CD4-positive, CD25-positive, alpha-beta regulatory T cell (primary cell): ENCODE results near the gene FCHSD2. TPM values are rescaled to one million over a fixed set of nuclear protein-coding genes. Genes with fewer than 3 reads are reported as not detected.
A peak's percentile ranks its signal among the peaks of the same experiment; 100 is the strongest.

Experiments
- ATAC-seq, 2 donors: fragments of 150-1000 bp; cut with Tn5 transposase; one replicate each; pipeline ENCODE4 v1.10.0; 2021; ENCODE audit warnings: low read depth in 2 of 2, moderate number of reproducible peaks in 2 of 2, moderate library complexity in 1 of 2
- DNase-seq, 3 donors: peaks; one replicate each; pipeline versions ENCODE4 v3.0.0 to v3.0.0-alpha.2; 2012 to 2022; ENCODE audit warnings: mixed read lengths in 1 of 3
- H3K27ac ChIP-seq: one replicate; pipeline ENCODE4 v1.7.0; 2013; ENCODE audit warnings: mild to moderate bottlenecking, low read length; ENCODE audit not compliant: insufficient read depth, poor library complexity, severe bottlenecking
- H3K27me3 ChIP-seq: one replicate; pipeline ENCODE4 v1.7.0; 2013; ENCODE audit warnings: low read length; ENCODE audit not compliant: control insufficient read depth, insufficient read depth
- H3K36me3 ChIP-seq: one replicate; pipeline ENCODE4 v1.7.0; 2013; ENCODE audit warnings: mild to moderate bottlenecking, low read length, moderate library complexity; ENCODE audit not compliant: control insufficient read depth, insufficient read depth
- H3K4me1 ChIP-seq: 2 replicates; pipeline ENCODE4 v1.7.0; 2013; ENCODE audit warnings: mild to moderate bottlenecking, low read length; ENCODE audit not compliant: insufficient read depth, control insufficient read depth, poor library complexity, severe bottlenecking
- H3K4me3 ChIP-seq: one replicate; pipeline ENCODE4 v1.7.0; 2013; ENCODE audit warnings: low read depth, mild to moderate bottlenecking, low read length, moderate library complexity
- H3K9me3 ChIP-seq, 2 experiments: 1 replicate in 1 of 2; 2 replicates in 1 of 2; pipeline ENCODE4 v1.7.0; 2013; ENCODE audit warnings: low read length in 2 of 2, mild to moderate bottlenecking in 1 of 2, moderate library complexity in 1 of 2; ENCODE audit not compliant: control insufficient read depth in 2 of 2
- H3K27ac Mint-ChIP-seq, 3 donors: one replicate each; pipeline ENCODE4 v1.8.0; 2020 to 2022; ENCODE audit warnings: mild to moderate bottlenecking in 3 of 3, mixed read lengths in 3 of 3, moderate library complexity in 2 of 3
- H3K27me3 Mint-ChIP-seq: one replicate; pipeline ENCODE4 v1.8.0; 2022; ENCODE audit warnings: mild to moderate bottlenecking, mixed read lengths
- H3K36me3 Mint-ChIP-seq: one replicate; pipeline ENCODE4 v1.8.0; 2020; ENCODE audit warnings: mixed read lengths
- H3K4me1 Mint-ChIP-seq, 4 donors: one replicate each; pipeline ENCODE4 v1.8.0; 2020 to 2022; ENCODE audit warnings: mixed read lengths in 4 of 4, mild to moderate bottlenecking in 1 of 4
- H3K4me3 Mint-ChIP-seq, 4 donors: one replicate each; pipeline ENCODE4 v1.8.0; 2020 to 2022; ENCODE audit warnings: mild to moderate bottlenecking in 4 of 4, mixed read lengths in 4 of 4, moderate library complexity in 3 of 4
- H3K9me3 Mint-ChIP-seq, 7 donors: one replicate each; pipeline ENCODE4 v1.8.0; 2020 to 2022; ENCODE audit warnings: mixed read lengths in 7 of 7, mild to moderate bottlenecking in 3 of 7, moderate library complexity in 2 of 7
- polyA plus RNA-seq, 4 donors: library from polyadenylated mRNA; unstranded; fragments of 300-500 nt; fragmentation: Illumina TruSeq; gene quantifications; one replicate each; pipeline ENCODE4 v1.2.3, GENCODE V29; 2021
- total RNA-seq: library from RNA; stranded (reverse); gene quantifications from one replicate; pipeline ENCODE4 v1.2.3, GENCODE V29; 2022

The FCHSD2 gene
- total and polyA plus RNA-seq, 5 donors from 2014 or later = 13.5 to 56.6 (median 19.6) TPM

- peaks cover 14% of the 10 kb centered on the region for H3K4me1 ChIP-seq
- DNase-seq (no peak), ATAC-seq (no peak)
- Mint-ChIP-seq H3K4me1 (peaks cover 20 to 44% (median 29%) of the 10 kb centered on the region in 4 donors), H3K9me3 (no peaks in the 10 kb centered on the region), H3K36me3 (no peaks in the 10 kb centered on the region), H3K27ac (peak overlapping the region; percentile 23 to 75 (median 50)), H3K27me3 (no peaks in the 10 kb centered on the region), H3K4me3 (peak overlapping the region; percentile 4 to 74 (median 44))
- no peaks in the 10 kb centered on the region for H3K27me3 ChIP-seq
- no peaks in the 10 kb centered on the region for H3K9me3 ChIP-seq
- no peaks in the 10 kb centered on the region for H3K36me3 ChIP-seq
- peak overlapping the region; percentile 78 for H3K4me3 ChIP-seq
- H3K27ac ChIP-seq = no peak overlapping the region
Measured at GRCh38 chr11:73048446-73048845, 93.7 kb downstream of the FCHSD2 start.

GRCh38 chr11:73047773-73048371, 94.2 kb downstream of the FCHSD2 start:
- Histone ChIP-seq H3K9me3 (no peaks in the 10 kb centered on the region), H3K4me1 (peaks cover 14% of the 10 kb centered on the region), H3K4me3 (peak overlapping the region; percentile 78), H3K27me3 (no peaks in the 10 kb centered on the region), H3K36me3 (no peaks in the 10 kb centered on the region), H3K27ac (peak overlapping the region; percentile 26)
- H3K9me3 Mint-ChIP-seq = no peaks in the 10 kb centered on the region
- no peaks in the 10 kb centered on the region for H3K27me3 Mint-ChIP-seq
- ATAC-seq (peak in 1 of 2 donors; percentile 62), DNase-seq (peak in 2 of 3 donors; percentile 4 to 52)
- H3K4me3 Mint-ChIP-seq = peak overlapping the region; percentile 4 to 86 (median 72)
- peaks cover 19 to 44% (median 29%) of the 10 kb centered on the region in 4 donors for H3K4me1 Mint-ChIP-seq
- H3K27ac Mint-ChIP-seq = peak overlapping the region; percentile 23 to 75 (median 50)
- no peaks in the 10 kb centered on the region for H3K36me3 Mint-ChIP-seq

GRCh38 chr11:73040046-73040445, 102.1 kb downstream of the FCHSD2 start:
- peaks cover 20% of the 10 kb centered on the region for H3K36me3 Mint-ChIP-seq
- H3K4me3 Mint-ChIP-seq = no peak overlapping the region

GRCh38 chr11:73034777-73035176, 107.3 kb downstream of the FCHSD2 start:
- Histone ChIP-seq H3K9me3 (no peaks in the 10 kb centered on the region), H3K27me3 (no peaks in the 10 kb centered on the region), H3K27ac (peak overlapping the region; percentile 62), H3K4me3 (peak overlapping the region; percentile 78), H3K36me3 (no peaks in the 10 kb centered on the region), H3K4me1 (peaks cover 28% of the 10 kb centered on the region)
- ATAC-seq (peak; percentile 58 to 60), DNase-seq (peak in 1 of 3 donors; percentile 54)
- H3K4me3 Mint-ChIP-seq = peak overlapping the region; percentile 60 to 90 (median 82)
- H3K4me1 Mint-ChIP-seq = peaks cover 25 to 63% (median 49%) of the 10 kb centered on the region in 4 donors
- no peaks in the 10 kb centered on the region for H3K27me3 Mint-ChIP-seq
- peak overlapping the region; percentile 92 to 98 (median 92) for H3K27ac Mint-ChIP-seq
- H3K9me3 Mint-ChIP-seq = no peaks in the 10 kb centered on the region
- H3K36me3 Mint-ChIP-seq = peaks cover 12% of the 10 kb centered on the region

More at GRCh38 chr11:73040046-73040445, 102.1 kb downstream of the FCHSD2 start:
- Histone ChIP-seq H3K9me3 (no peaks in the 10 kb centered on the region), H3K4me3 (no peak overlapping the region), H3K36me3 (peaks cover 2% of the 10 kb centered on the region), H3K27ac (no peak overlapping the region), H3K27me3 (no peaks in the 10 kb centered on the region), H3K4me1 (peaks cover 9% of the 10 kb centered on the region)
- Mint-ChIP-seq H3K27me3 (no peaks in the 10 kb centered on the region), H3K4me1 (peaks cover 6 to 44% (median 28%) of the 10 kb centered on the region in 4 donors), H3K27ac (no peak overlapping the region), H3K9me3 (peaks cover 0 to 7% (median 0%) of the 10 kb centered on the region in 7 donors)
- ATAC-seq = no peak
- DNase-seq = no peak

- peaks cover 32% of the 10 kb centered on the region for H3K4me1 ChIP-seq
- Mint-ChIP-seq H3K36me3 (peaks cover 16% of the 10 kb centered on the region), H3K27me3 (no peaks in the 10 kb centered on the region), H3K4me3 (peak overlapping the region; percentile 60 to 90 (median 82)), H3K9me3 (no peaks in the 10 kb centered on the region), H3K27ac (peak overlapping the region; percentile 84 to 92 (median 92)), H3K4me1 (peaks cover 29 to 68% (median 53%) of the 10 kb centered on the region in 4 donors)
- DNase-seq (peak in 2 of 3 donors; percentile 69 to 80), ATAC-seq (peak; percentile 91 to 95)
- H3K9me3 ChIP-seq = no peaks in the 10 kb centered on the region
- no peaks in the 10 kb centered on the region for H3K36me3 ChIP-seq
- peak overlapping the region; percentile 78 for H3K4me3 ChIP-seq
- H3K27me3 ChIP-seq = no peaks in the 10 kb centered on the region
- peak overlapping the region; percentile 62 for H3K27ac ChIP-seq
Measured at GRCh38 chr11:73034331-73034730, 107.8 kb downstream of the FCHSD2 start.

- peaks cover 1 to 28% (median 8%) of the 10 kb centered on the region in 7 donors for H3K9me3 Mint-ChIP-seq
- no peaks in the 10 kb centered on the region for H3K36me3 ChIP-seq
- H3K4me1 Mint-ChIP-seq = peaks cover 29 to 59% (median 53%) of the 10 kb centered on the region in 4 donors
- no peak overlapping the region for H3K27ac Mint-ChIP-seq
- H3K9me3 ChIP-seq = peaks cover 5 to 17% of the 10 kb centered on the region in 2 experiments
- H3K27me3 ChIP-seq = no peaks in the 10 kb centered on the region
- H3K27ac ChIP-seq = no peak overlapping the region
- peaks cover 36% of the 10 kb centered on the region for H3K36me3 Mint-ChIP-seq
- DNase-seq = no peak
- H3K4me3 Mint-ChIP-seq = peak overlapping the region in 1 of 4 donors; percentile 79
- H3K4me3 ChIP-seq = peak overlapping the region; percentile 32
- H3K27me3 Mint-ChIP-seq = no peaks in the 10 kb centered on the region
- no peak for ATAC-seq
- peaks cover 31% of the 10 kb centered on the region for H3K4me1 ChIP-seq
Measured at GRCh38 chr11:73030130-73030529, 112.0 kb downstream of the FCHSD2 start.

GRCh38 chr11:73029403-73029802, 112.7 kb downstream of the FCHSD2 start:
- Mint-ChIP-seq H3K4me1 (peaks cover 24 to 52% (median 48%) of the 10 kb centered on the region in 4 donors), H3K4me3 (peak overlapping the region; percentile 75 to 85 (median 80)), H3K36me3 (peaks cover 43% of the 10 kb centered on the region), H3K9me3 (peaks cover 2 to 34% (median 13%) of the 10 kb centered on the region in 7 donors), H3K27me3 (no peaks in the 10 kb centered on the region), H3K27ac (peak overlapping the region; percentile 62 to 92 (median 83))
- no peak for ATAC-seq
- peak overlapping the region; percentile 32 for H3K4me3 ChIP-seq
- peak overlapping the region; percentile 10 for H3K27ac ChIP-seq
- H3K36me3 ChIP-seq = peaks cover 5% of the 10 kb centered on the region
- H3K9me3 ChIP-seq = peaks cover 12 to 24% of the 10 kb centered on the region in 2 experiments
- peak in 2 of 3 donors; percentile 10 to 18 for DNase-seq
- H3K27me3 ChIP-seq = no peaks in the 10 kb centered on the region
- H3K4me1 ChIP-seq = peaks cover 24% of the 10 kb centered on the region
